ENCODE data around the gene NHSL1.
"Not testable (repeated sequence)": the region's sequence is repeated elsewhere in the genome, so short reads cannot be mapped to it uniquely, and the experiment has no call there.

Gene NHSL1

GRCh38 chr6:138429761-138430160, 69.5 kb downstream of the NHSL1 start:
- Mint-ChIP-seq H3K27me3 (peaks cover 2% of the 10 kb centered on the region), H3K36me3 (ENCODE audit: low read depth) (peaks cover 11% of the 10 kb centered on the region), H3K27ac (no peak overlapping the region), H3K4me1 (ENCODE audit: low read depth) (peaks cover 50% of the 10 kb centered on the region), H3K4me3 (no peak overlapping the region), H3K9me3 (no peaks in the 10 kb centered on the region)
- intact Hi-C loops (cut with micrococcal nuclease): loop anchor here (1.0 to 10.0 kb wide), 4 partner anchors 80 to 335 kb away; no protein-coding TSS in a partner anchor

DNA sequence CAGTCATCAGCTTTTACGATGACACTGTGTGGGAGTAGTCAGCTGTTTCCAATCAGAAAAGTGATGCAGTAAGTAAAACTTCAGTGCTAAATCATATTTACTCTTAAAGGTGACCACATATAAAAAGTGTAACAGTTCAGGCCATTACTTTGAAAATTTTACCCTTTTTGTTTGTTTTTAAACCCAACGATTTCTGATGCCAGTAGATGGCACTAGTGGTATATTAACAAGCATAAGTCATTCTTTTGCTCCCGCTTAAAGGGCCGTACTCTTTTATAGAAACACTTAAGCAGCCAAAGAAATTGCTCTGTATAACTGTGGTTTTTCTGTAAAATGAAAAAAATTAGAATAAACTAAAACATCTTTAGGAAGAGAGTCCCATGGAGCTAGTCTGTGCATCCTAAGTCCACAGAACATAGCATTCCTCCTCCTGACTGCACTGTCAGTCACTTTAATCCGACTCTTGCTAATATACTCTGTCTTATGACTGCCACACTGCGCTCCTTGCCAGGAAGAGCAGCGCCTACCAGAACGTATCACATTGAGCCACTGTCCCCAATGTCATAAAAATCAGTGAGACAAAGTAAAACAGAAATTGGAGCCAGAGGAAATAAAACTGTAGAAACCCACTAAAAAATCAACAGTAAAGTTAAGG, 70.2 kb downstream of the NHSL1 start:
- Mint-ChIP-seq H3K36me3 (ENCODE audit: low read depth) (peaks cover 18% of the 10 kb centered on the region), H3K4me3 (no peak overlapping the region)

DNA sequence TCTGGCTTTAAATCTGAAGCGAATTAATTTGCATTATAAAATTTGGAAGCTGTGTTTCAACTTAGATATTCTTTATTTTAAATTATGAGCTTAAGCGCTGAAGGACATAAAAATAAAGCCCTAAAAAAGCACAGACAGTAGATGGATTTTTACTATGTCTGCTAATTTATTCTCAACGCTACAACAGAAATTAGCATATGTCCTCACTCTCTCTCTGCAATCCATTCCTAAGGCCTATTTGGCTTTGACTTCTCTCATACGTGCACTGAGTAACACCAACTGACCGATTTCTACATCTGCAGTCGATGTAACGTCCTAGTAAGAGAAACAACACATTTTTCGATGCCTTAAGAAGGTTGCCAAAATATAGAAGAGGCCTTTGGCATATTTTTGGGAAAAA, 71.6 kb downstream of the NHSL1 start:
- Mint-ChIP-seq H3K4me1 (ENCODE audit: low read depth) (peaks cover 39% of the 10 kb centered on the region), H3K27ac (no peak overlapping the region), H3K27me3 (peaks cover 2% of the 10 kb centered on the region), H3K36me3 (ENCODE audit: low read depth) (peaks cover 14% of the 10 kb centered on the region), H3K9me3 (no peaks in the 10 kb centered on the region), H3K4me3 (no peak overlapping the region)
- intact Hi-C loops (cut with micrococcal nuclease): loop anchor here (2.0 to 10.0 kb wide), 3 partner anchors 165 to 337 kb away; no protein-coding TSS in a partner anchor

More for the DNA sequence above, 70.2 kb downstream of the NHSL1 start:
- intact Hi-C loops (cut with micrococcal nuclease): loop anchor here (1.0 to 10.0 kb wide), 4 partner anchors 80 to 336 kb away; no protein-coding TSS in a partner anchor
- Mint-ChIP-seq H3K27me3 (peaks cover 2% of the 10 kb centered on the region), H3K4me1 (ENCODE audit: low read depth) (peaks cover 43% of the 10 kb centered on the region), H3K27ac (no peak overlapping the region), H3K9me3 (no peaks in the 10 kb centered on the region)

- no peak overlapping the region for H3K27ac Mint-ChIP-seq
Observed at GRCh38 chr6:138426500-138427123, 72.7 kb downstream of the NHSL1 start.

DNA sequence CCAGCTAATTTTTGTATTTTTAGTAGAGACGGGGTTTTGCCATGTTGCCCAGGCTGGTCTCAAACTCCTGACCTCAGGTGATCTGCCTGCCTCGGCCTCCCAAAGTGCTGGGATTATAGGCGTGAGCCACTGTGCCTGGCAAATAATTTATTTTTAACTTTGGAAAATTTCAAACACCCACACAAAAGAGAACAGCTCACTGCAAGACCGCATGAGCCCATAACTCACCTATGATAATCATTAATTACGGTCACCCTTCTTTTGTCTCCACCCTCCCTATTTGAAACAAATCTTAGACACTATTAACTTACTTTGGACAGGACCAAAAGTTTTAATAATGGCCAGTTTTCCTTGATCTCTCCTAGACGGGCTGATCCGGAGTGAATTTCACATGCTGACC, 74.0 kb downstream of the NHSL1 start:
- H3K27ac Mint-ChIP-seq, H3K9me3 Mint-ChIP-seq, H3K4me3 Mint-ChIP-seq, H3K27me3 Mint-ChIP-seq: not testable (repeated sequence)
- intact Hi-C loops (cut with micrococcal nuclease): loop anchor here (5.0 to 10.0 kb wide), 2 partner anchors 167 to 310 kb away; no protein-coding TSS in a partner anchor
- H3K36me3 Mint-ChIP-seq (ENCODE audit: low read depth): peaks cover 23% of the 10 kb centered on the region
- H3K4me1 Mint-ChIP-seq (ENCODE audit: low read depth): peaks cover 15% of the 10 kb centered on the region

More at GRCh38 chr6:138426500-138427123, 72.7 kb downstream of the NHSL1 start:
- intact Hi-C loops (cut with micrococcal nuclease): loop anchor here (5.0 to 10.0 kb wide), 2 partner anchors 166 to 312 kb away; no protein-coding TSS in a partner anchor
- H3K9me3 Mint-ChIP-seq: no peaks in the 10 kb centered on the region
- peaks cover 15% of the 10 kb centered on the region for H3K36me3 Mint-ChIP-seq (ENCODE audit: low read depth)
- no peak overlapping the region for H3K4me3 Mint-ChIP-seq
- peaks cover 2% of the 10 kb centered on the region for H3K27me3 Mint-ChIP-seq
- peaks cover 28% of the 10 kb centered on the region for H3K4me1 Mint-ChIP-seq (ENCODE audit: low read depth)

- no peak overlapping the region for H3K4me3 Mint-ChIP-seq
- H3K36me3 Mint-ChIP-seq (ENCODE audit: low read depth): peaks cover 28% of the 10 kb centered on the region
- H3K4me1 Mint-ChIP-seq (ENCODE audit: low read depth): peaks cover 12% of the 10 kb centered on the region
- no peaks in the 10 kb centered on the region for H3K27me3 Mint-ChIP-seq
- intact Hi-C loops (cut with micrococcal nuclease): loop anchor here (10.0 kb wide), 1 partner anchor 309 kb away; no protein-coding TSS in a partner anchor
- no peak overlapping the region for H3K27ac Mint-ChIP-seq
- no peaks in the 10 kb centered on the region for H3K9me3 Mint-ChIP-seq
Observed at GRCh38 chr6:138424004-138424904, 75.0 kb downstream of the NHSL1 start.

- Mint-ChIP-seq H3K27me3 (no peaks in the 10 kb centered on the region), H3K27ac (no peak overlapping the region), H3K36me3 (ENCODE audit: low read depth) (peaks cover 41% of the 10 kb centered on the region), H3K4me3 (no peak overlapping the region), H3K9me3 (no peaks in the 10 kb centered on the region), H3K4me1 (ENCODE audit: low read depth) (peaks cover 10% of the 10 kb centered on the region)
- intact Hi-C loops (cut with micrococcal nuclease): loop anchor here (10.0 kb wide), 1 partner anchor 308 kb away; no protein-coding TSS in a partner anchor
Observed at GRCh38 chr6:138422861-138423260, 76.4 kb downstream of the NHSL1 start.

DNA sequence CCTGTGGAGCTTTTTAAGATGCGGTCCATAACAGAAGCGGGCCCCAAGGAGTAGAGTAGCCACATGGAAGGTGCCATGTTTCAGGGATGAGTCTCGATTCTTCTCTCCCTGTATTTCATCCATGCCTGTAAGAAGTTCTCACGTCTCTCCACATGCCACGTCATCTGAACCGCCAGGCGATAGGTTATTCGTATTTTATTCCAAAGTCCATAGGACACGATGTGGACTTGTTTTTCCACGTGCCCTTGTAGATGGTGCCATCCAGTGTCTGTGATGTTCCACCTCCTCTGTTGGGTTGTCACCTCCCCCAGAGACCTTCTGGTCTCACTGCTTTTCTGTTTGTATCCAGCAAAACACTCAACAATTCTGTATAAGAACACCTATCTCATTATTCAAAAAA, 77.7 kb downstream of the NHSL1 start:
- intact Hi-C loops (cut with micrococcal nuclease): loop anchor here (10.0 kb wide), 1 partner anchor 307 kb away; no protein-coding TSS in a partner anchor
- Mint-ChIP-seq H3K27ac (no peak overlapping the region), H3K4me1 (ENCODE audit: low read depth) (peaks cover 10% of the 10 kb centered on the region), H3K27me3 (no peaks in the 10 kb centered on the region), H3K4me3 (no peak overlapping the region), H3K9me3 (no peaks in the 10 kb centered on the region), H3K36me3 (ENCODE audit: low read depth) (peaks cover 49% of the 10 kb centered on the region)

- Mint-ChIP-seq H3K27ac (no peak overlapping the region), H3K4me3 (no peak overlapping the region), H3K27me3 (no peaks in the 10 kb centered on the region), H3K9me3 (no peaks in the 10 kb centered on the region), H3K4me1 (ENCODE audit: low read depth) (peaks cover 10% of the 10 kb centered on the region), H3K36me3 (ENCODE audit: low read depth) (peaks cover 55% of the 10 kb centered on the region)
- intact Hi-C loops (cut with micrococcal nuclease): loop anchor here (10.0 kb wide), 1 partner anchor 306 kb away; no protein-coding TSS in a partner anchor
Observed at GRCh38 chr6:138421089-138421488, 78.2 kb downstream of the NHSL1 start.

GRCh38 chr6:138420356-138420755, 78.9 kb downstream of the NHSL1 start:
- Mint-ChIP-seq H3K27me3 (no peaks in the 10 kb centered on the region), H3K9me3 (no peaks in the 10 kb centered on the region), H3K36me3 (ENCODE audit: low read depth) (peaks cover 62% of the 10 kb centered on the region), H3K27ac (no peak overlapping the region), H3K4me3 (no peak overlapping the region), H3K4me1 (ENCODE audit: low read depth) (peaks cover 10% of the 10 kb centered on the region)
- intact Hi-C loops (cut with micrococcal nuclease): loop anchor here (10.0 kb wide), 1 partner anchor 306 kb away; no protein-coding TSS in a partner anchor

- Mint-ChIP-seq H3K27ac (no peak overlapping the region), H3K4me3 (no peak overlapping the region), H3K4me1 (ENCODE audit: low read depth) (peaks cover 10% of the 10 kb centered on the region), H3K9me3 (no peaks in the 10 kb centered on the region), H3K36me3 (ENCODE audit: low read depth) (peaks cover 67% of the 10 kb centered on the region), H3K27me3 (no peaks in the 10 kb centered on the region)
- intact Hi-C loops (cut with micrococcal nuclease): loop anchor here (10.0 kb wide), 1 partner anchor 305 kb away; no protein-coding TSS in a partner anchor
Observed at GRCh38 chr6:138419766-138420165, 79.5 kb downstream of the NHSL1 start.

- Mint-ChIP-seq H3K27ac (no peak overlapping the region), H3K36me3 (ENCODE audit: low read depth) (peaks cover 68% of the 10 kb centered on the region), H3K4me1 (ENCODE audit: low read depth) (peaks cover 3% of the 10 kb centered on the region), H3K27me3 (no peaks in the 10 kb centered on the region), H3K9me3 (no peaks in the 10 kb centered on the region), H3K4me3 (no peak overlapping the region)
- intact Hi-C loops (cut with micrococcal nuclease): no loop called here
Observed at GRCh38 chr6:138418118-138418742, 81.1 kb downstream of the NHSL1 start.

DNA sequence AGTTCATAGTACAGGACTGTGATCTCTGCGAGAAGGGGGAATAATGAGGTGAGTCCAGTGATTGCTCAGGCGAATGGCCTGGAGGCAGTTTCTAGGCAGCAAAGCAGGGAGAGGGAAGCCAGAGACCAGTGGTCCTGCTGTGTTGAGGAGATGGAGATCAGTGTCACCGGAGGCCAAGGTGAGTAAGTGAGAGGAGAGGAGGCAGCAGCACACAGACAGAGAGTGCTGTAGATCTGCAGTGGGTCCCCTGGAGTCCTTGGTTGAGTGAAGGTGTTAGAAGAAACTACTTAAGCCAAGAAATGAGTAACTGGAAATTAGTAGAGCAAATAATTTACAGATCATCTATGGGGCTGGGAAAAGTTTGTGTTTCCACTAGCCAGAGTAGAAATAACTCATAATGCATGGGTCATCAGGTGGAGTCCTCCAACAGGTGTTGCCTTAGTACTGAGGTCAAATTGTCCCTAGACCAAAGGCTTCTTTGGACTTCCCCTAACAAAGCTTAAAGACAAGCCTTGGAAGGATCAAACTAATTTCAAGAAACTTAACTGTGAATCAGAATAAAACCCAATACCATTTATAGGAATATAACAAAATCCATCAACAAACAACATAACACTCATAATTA, 81.7 kb downstream of the NHSL1 start:
- Mint-ChIP-seq H3K36me3 (ENCODE audit: low read depth) (peaks cover 75% of the 10 kb centered on the region), H3K27ac (no peak overlapping the region), H3K4me3 (no peak overlapping the region), H3K27me3 (no peaks in the 10 kb centered on the region), H3K9me3 (no peaks in the 10 kb centered on the region), H3K4me1 (ENCODE audit: low read depth) (no peaks in the 10 kb centered on the region)
- intact Hi-C loops (cut with micrococcal nuclease): no loop called here
